HG03565 (cell line): Measurements from ENCODE around the gene CNGA4.
"Not testable (repeated sequence)": the region's sequence is repeated elsewhere in the genome, so short reads cannot be mapped to it uniquely, and the experiment has no call there.

ENCODE experiments used
- ATAC-seq: cut with Tn5 transposase; IDR thresholded peaks from one replicate; pipeline ENCODE4 v1.9.1; 2021; ENCODE audit warnings: mild to moderate bottlenecking, moderate library complexity; ENCODE audit not compliant: unreplicated experiment

CNGA4 gene

DNA sequence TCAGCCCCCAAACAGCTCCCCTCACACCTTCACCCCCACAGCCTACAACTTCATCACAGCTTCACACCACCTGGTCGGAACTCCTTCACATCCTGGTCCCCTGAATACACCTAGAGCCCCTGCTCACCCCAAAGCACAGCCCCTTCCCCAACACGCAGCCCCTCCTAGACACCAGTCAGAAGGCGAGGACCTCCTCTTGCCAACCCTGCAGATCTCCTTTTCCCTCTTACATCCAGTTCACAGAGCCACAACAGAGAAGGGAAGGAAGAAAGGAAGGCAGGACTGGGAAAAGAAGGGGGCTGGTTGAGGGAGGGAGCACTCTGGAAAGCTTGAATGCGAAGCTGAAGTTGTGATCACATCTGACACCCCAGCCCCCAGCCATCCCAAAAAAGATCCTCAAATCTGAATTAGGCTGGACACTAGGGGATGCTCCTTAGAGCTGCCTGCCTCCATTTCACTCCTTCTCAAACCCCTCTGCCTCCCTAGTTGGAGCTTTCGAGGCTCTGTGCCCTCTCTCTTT lies 21.4 kb downstream of the CNGA4 start:
- ATAC-seq: no peak

DNA sequence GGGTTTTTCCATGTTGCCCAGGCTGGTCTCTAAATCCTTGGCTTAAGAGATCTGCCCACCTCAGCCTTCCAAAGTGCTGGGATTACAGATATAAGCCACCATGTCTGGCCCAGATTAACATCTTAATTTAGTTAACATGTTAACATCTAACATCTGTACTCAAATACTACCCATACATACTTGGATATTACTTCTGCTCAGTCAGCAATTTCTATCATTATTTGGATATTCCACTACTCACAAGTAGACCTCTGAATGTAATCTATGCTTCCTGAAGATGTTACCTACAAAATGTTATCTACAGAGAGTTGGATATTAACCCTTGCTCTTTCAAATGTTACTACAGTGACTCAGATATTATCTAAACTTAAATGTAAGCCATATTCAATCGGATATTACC lies 24.8 kb downstream of the CNGA4 start:
- no peak for ATAC-seq

DNA sequence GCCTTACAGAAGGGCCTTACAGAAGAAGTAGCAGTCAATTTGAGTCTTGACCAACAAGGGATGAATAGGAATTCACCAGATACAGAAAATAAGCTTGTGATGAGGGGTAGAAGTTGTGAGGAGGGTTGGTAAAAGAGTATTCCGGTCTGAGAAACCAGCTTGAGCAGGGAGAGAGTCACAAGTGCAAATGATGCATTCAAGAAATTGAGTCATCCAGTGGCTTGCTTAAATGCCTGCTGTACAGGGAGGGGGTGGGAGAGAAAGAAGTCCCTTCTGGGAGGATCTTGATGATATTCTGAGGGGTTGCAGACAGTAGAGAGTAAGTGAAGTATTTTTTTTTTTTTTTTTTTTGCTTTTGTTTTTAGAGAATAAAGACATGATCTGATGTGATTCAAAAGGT lies 29.9 kb downstream of the CNGA4 start:
- ATAC-seq: no peak

DNA sequence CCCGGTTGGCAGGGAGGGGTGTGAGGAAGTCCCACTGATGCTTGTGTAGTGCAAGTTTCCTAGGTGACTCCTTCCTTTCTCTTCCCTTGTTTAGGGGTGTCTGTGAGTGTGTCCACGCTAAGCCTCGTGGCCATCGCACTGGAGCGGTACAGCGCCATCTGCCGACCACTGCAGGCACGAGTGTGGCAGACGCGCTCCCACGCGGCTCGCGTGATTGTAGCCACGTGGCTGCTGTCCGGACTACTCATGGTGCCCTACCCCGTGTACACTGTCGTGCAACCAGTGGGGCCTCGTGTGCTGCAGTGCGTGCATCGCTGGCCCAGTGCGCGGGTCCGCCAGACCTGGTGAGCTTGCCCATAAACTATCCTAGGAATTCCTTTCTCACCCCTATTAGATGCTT lies 31.1 kb downstream of the CNGA4 start:
- no peak for ATAC-seq

DNA sequence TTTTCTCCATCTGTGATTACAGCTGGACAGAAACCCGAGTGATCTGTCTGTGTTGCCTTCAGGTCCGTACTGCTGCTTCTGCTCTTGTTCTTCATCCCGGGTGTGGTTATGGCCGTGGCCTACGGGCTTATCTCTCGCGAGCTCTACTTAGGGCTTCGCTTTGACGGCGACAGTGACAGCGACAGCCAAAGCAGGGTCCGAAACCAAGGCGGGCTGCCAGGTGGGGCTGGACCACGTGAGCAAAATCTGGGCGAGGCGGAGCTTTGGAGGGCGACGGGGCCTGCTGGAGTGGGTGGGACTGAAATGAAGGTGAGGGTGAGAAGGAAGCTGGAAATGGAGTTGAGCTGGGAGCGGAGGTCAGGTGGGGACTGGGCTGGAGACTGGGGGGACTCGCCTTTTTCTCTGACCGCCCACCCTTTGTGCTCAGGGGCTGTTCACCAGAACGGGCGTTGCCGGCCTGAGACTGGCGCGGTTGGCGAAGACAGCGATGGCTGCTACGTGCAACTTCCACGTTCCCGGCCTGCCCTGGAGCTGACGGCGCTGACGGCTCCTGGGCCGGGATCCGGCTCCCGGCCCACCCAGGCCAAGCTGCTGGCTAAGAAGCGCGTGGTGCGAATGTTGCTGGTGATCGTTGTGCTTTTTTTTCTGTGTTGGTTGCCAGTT lies 31.8 kb downstream of the CNGA4 start:
- ATAC-seq: no peak

DNA sequence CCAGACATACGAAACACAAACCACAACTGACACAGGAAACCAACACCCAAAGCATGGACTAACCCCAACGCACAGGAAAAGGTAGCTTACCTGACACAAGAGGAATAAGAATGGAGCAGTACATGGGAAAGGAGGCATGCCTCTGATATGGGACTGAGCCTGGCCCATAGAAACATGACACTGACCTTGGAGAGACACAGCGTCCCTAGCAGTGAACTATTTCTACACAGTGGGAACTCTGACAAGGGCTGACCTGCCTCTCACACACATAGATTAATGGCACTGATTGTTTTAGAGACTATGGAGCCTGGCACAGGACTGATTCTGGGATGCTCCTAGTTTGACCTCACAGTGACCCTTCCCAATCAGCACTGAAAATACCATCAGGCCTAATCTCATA lies 32.7 kb downstream of the CNGA4 start:
- no peak for ATAC-seq

DNA sequence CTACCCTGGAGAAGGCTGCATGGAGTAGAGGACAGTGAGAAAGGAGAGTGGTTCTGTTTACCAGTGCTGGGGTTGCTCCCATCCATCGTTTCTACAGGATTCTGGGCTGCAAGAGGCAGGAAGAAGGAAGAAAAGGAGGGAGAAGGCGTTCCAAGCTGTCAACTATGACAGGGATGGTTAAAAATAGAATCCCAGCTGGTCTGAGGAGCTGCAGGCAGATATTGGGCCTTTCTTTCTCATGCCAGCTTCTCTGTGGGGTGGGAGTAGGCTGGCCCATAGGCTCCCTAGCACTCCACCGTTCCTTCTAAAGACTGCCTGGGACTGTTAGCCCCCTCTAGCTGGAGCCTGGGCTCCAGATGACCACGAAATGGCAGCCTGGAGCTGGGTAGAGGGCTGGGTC lies 34.3 kb downstream of the CNGA4 start:
- no peak for ATAC-seq

DNA sequence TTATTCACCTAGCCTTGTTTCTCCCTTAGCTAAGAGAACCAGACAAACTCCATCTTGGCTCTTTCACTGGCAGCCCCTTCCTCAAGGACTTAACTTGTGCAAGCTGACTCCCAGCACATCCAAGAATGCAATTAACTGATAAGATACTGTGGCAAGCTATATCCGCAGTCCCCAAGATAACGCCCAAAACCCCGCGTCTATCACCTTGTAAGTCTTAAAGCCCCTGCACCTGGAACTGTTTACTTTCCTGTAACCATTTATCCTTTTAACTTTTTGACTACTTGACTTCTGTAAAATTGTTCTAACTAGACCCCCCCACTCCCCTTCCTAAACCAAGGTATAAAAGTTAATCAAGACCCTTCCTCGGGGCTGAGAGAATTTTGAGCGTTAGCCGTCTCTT lies 41.9 kb downstream of the CNGA4 start:
- ATAC-seq: not testable (repeated sequence)

DNA sequence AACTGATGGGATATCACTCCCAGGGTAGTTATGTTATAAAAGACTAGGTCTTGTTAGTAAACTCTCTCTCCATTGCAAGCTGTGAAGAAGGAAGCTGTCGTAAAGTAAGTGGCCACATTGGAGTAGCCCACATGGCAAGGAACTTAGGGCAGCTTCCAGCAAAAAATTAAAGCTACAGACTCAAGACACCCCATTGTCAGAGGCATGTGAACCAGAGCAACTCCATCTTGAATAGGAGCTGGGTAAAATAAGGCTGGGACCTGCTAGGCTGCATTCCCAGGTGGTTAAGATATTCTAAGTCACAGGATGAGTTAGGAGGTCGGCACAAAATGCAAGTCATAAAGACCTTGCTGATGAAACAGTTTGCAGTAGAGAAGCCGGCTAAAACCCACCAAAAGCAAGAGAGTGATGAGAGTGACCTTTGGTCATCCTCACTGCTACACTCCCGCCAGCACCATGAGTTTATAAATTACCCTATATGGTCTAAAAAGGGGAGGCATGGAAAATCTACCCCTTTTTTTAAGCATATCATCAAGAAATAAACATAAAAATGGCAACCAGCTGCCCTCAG lies 44.6 kb downstream of the CNGA4 start:
- no peak for ATAC-seq

DNA sequence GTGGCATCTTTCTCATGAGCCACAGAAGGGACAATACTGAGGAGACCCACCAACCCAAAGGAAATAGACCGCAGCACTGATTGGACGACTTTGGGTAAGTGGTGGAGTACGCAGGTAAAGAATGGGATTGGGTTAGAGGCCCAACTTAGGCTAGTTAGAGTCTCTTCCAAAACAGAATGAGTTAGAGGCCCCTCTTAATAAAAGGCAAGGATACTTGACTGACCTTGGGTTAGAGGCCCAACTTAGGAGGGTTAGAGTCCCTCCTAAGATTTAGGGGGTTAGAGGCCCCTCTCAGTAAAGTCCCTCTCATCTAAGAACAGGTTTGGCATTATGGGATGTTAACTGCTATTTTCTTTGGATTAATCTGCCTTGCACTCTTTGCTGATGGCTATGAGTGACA lies 45.4 kb downstream of the CNGA4 start:
- ATAC-seq: no peak

DNA sequence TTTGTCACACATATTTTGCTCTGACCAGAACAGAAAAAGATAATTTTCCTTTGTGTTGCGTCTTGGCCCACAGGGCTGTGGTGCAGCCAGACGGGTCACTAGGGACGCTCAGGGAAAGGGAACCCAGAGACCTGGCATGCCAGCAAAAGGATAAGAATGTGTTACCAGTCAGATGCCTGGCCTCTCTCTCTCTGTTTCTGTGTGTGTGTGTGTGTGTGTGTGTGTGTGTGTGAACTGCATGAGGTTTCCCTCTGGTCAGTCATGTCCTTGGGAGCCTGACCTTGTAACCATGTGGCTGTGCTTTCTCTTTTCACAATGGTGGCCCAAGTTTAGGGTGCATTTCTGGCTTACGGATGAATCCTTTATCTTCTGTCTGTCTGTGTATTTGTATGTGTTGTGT lies 46.1 kb downstream of the CNGA4 start:
- no peak for ATAC-seq
